ENCODE measurements around the gene GP9. TPM values are rescaled to one million over a fixed set of nuclear protein-coding genes. Genes with fewer than 3 reads are reported as not detected.

The GP9 gene
- total RNA-seq, 1 experiment from 2014 or later, result not detected

DNA sequence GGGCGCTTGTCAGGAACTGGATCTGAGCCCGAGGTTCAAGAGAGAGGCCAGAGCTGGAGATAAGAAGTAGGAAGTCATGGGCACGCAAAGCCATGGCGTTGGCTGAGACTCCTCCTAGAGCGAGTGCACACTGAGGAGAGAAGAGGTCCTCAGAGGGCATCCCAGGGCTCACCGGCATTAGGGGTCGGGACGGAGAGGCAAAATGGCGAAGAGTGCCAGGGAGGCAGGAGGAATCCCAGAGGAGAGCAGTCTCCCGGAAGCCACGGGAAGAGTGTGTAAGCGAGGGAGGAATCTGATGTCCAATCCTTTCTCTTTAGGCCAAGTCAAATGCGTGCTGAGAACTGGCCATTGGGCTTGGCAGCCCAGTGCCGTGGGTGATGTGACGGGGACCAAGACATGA, 35.5 kb upstream of the GP9 start:
- H3K27me3 ChIP-seq (ENCODE audit: low read length), result no peaks in the 10 kb centered on the region
- no peaks in the 10 kb centered on the region for H4K20me1 ChIP-seq (ENCODE audit: insufficient read depth, low read depth, low read length)
- no peaks in the 10 kb centered on the region for H3K79me2 ChIP-seq (ENCODE audit: low read length)
- H3K9ac ChIP-seq (ENCODE audit: low read length), result no peak overlapping the region
- no peaks in the 10 kb centered on the region for H3K9me2 ChIP-seq (replicated peaks; ENCODE audit: insufficient read depth, low read length)
- no peak overlapping the region for H3K4me2 ChIP-seq (ENCODE audit: low read depth, low read length, poor library complexity, severe bottlenecking)
- peaks cover 13% of the 10 kb centered on the region for H3K4me1 ChIP-seq (ENCODE audit: low read length)
- H2AFZ ChIP-seq (ENCODE audit: low read length), result no peak overlapping the region
- no peak overlapping the region for H3K4me3 ChIP-seq (ENCODE audit: low read length)
- no peak overlapping the region for H3K27ac ChIP-seq (ENCODE audit: low read length)
- no peaks in the 10 kb centered on the region for H3K36me3 ChIP-seq (ENCODE audit: insufficient read depth, low read length)
- DNase-seq, result no peak
- H3K9me3 ChIP-seq (ENCODE audit: low read length), result no peaks in the 10 kb centered on the region

- H3K4me3 ChIP-seq (ENCODE audit: low read length), result peak overlapping the region; percentile 47; the same call in 1 of the 2 replicates
- peak overlapping the region; percentile 58 for H3K9ac ChIP-seq (ENCODE audit: low read length)
- 0 out of 2 replicates have a peak overlapping the region, but pooled peaks have one; percentile 89 for H2AFZ ChIP-seq (ENCODE audit: low read length)
- H3K79me2 ChIP-seq (ENCODE audit: low read length), result no peaks in the 10 kb centered on the region
- no peaks in the 10 kb centered on the region for H4K20me1 ChIP-seq (ENCODE audit: insufficient read depth, low read depth, low read length)
- peaks cover 13% of the 10 kb centered on the region for H3K4me1 ChIP-seq (ENCODE audit: low read length)
- H3K27me3 ChIP-seq (ENCODE audit: low read length), result no peaks in the 10 kb centered on the region
- DNase-seq, result no peak
- H3K27ac ChIP-seq (ENCODE audit: low read length), result no peak overlapping the region
- peak overlapping the region; percentile 65 for H3K4me2 ChIP-seq (ENCODE audit: low read depth, low read length, poor library complexity, severe bottlenecking)
- no peaks in the 10 kb centered on the region for H3K36me3 ChIP-seq (ENCODE audit: insufficient read depth, low read length)
- no peaks in the 10 kb centered on the region for H3K9me2 ChIP-seq (replicated peaks; ENCODE audit: insufficient read depth, low read length)
- no peaks in the 10 kb centered on the region for H3K9me3 ChIP-seq (ENCODE audit: low read length)
These were observed 34.7 kb upstream of the GP9 start for GRCh38 chr3:129025691-129026435.

GRCh38 chr3:129026728-129027543, 33.6 kb upstream of the GP9 start:
- peak; percentile 97 for DNase-seq
- H3K9me3 ChIP-seq (ENCODE audit: low read length), result no peaks in the 10 kb centered on the region
- H4K20me1 ChIP-seq (ENCODE audit: insufficient read depth, low read depth, low read length), result no peaks in the 10 kb centered on the region
- H3K4me2 ChIP-seq (ENCODE audit: low read depth, low read length, poor library complexity, severe bottlenecking), result peak overlapping the region; percentile 65
- no peak overlapping the region for H3K27ac ChIP-seq (ENCODE audit: low read length)
- no peaks in the 10 kb centered on the region for H3K36me3 ChIP-seq (ENCODE audit: insufficient read depth, low read length)
- peak overlapping the region; percentile 51 for H3K4me3 ChIP-seq (ENCODE audit: low read length)
- no peaks in the 10 kb centered on the region for H3K9me2 ChIP-seq (replicated peaks; ENCODE audit: insufficient read depth, low read length)
- peaks cover 13% of the 10 kb centered on the region for H3K4me1 ChIP-seq (ENCODE audit: low read length)
- H2AFZ ChIP-seq (ENCODE audit: low read length), result peak overlapping the region; percentile 92
- H3K9ac ChIP-seq (ENCODE audit: low read length), result peak overlapping the region; percentile 58
- no peaks in the 10 kb centered on the region for H3K27me3 ChIP-seq (ENCODE audit: low read length)
- H3K79me2 ChIP-seq (ENCODE audit: low read length), result no peaks in the 10 kb centered on the region

GRCh38 chr3:129027544-129027880, 33.1 kb upstream of the GP9 start:
- peak overlapping the region; percentile 92 for H2AFZ ChIP-seq (ENCODE audit: low read length)
- no peaks in the 10 kb centered on the region for H4K20me1 ChIP-seq (ENCODE audit: insufficient read depth, low read depth, low read length)
- H3K4me2 ChIP-seq (ENCODE audit: low read depth, low read length, poor library complexity, severe bottlenecking), result peak overlapping the region; percentile 65
- DNase-seq, result no peak
- H3K4me3 ChIP-seq (ENCODE audit: low read length), result peak overlapping the region; percentile 51; the same call in 1 of the 2 replicates
- no peak overlapping the region for H3K27ac ChIP-seq (ENCODE audit: low read length)
- no peaks in the 10 kb centered on the region for H3K36me3 ChIP-seq (ENCODE audit: insufficient read depth, low read length)
- H3K79me2 ChIP-seq (ENCODE audit: low read length), result no peaks in the 10 kb centered on the region
- H3K9me2 ChIP-seq (replicated peaks; ENCODE audit: insufficient read depth, low read length), result no peaks in the 10 kb centered on the region
- peaks cover 13% of the 10 kb centered on the region for H3K4me1 ChIP-seq (ENCODE audit: low read length)
- no peaks in the 10 kb centered on the region for H3K27me3 ChIP-seq (ENCODE audit: low read length)
- H3K9me3 ChIP-seq (ENCODE audit: low read length), result no peaks in the 10 kb centered on the region
- H3K9ac ChIP-seq (ENCODE audit: low read length), result peak overlapping the region; percentile 41; the same call in 1 of the 2 replicates

DNA sequence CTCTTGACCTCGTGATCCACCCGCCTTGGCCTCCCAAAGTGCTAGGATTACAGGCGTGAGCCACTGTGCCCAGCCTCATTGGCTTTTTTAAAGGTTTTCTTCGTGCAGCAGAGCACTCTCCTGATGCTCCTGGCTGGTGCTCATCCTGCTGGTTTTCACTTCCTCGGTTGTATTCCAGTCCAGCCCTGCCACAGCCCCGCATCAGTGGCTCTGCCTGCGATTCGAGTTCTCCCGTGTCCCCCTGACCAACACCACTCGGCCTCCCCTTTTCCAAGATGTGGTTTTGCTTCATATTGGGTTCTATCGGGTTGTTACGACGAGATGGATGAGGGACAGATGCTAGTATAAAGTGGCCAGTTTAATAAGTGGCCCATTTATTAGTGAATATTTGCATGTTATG, 31.7 kb upstream of the GP9 start:
- no peak overlapping the region for H3K4me2 ChIP-seq (ENCODE audit: low read depth, low read length, poor library complexity, severe bottlenecking)
- H3K4me1 ChIP-seq (ENCODE audit: low read length), result peaks cover 13% of the 10 kb centered on the region
- H3K36me3 ChIP-seq (ENCODE audit: insufficient read depth, low read length), result no peaks in the 10 kb centered on the region
- no peaks in the 10 kb centered on the region for H3K9me2 ChIP-seq (replicated peaks; ENCODE audit: insufficient read depth, low read length)
- H3K9me3 ChIP-seq (ENCODE audit: low read length), result no peaks in the 10 kb centered on the region
- no peak overlapping the region for H3K4me3 ChIP-seq (ENCODE audit: low read length)
- H4K20me1 ChIP-seq (ENCODE audit: insufficient read depth, low read depth, low read length), result no peaks in the 10 kb centered on the region
- no peak overlapping the region for H2AFZ ChIP-seq (ENCODE audit: low read length)
- no peak overlapping the region for H3K9ac ChIP-seq (ENCODE audit: low read length)
- no peak overlapping the region for H3K27ac ChIP-seq (ENCODE audit: low read length)
- no peak for DNase-seq
- no peaks in the 10 kb centered on the region for H3K79me2 ChIP-seq (ENCODE audit: low read length)
- H3K27me3 ChIP-seq (ENCODE audit: low read length), result no peaks in the 10 kb centered on the region

GRCh38 chr3:129030611-129031010, 30.0 kb upstream of the GP9 start:
- H3K27me3 ChIP-seq (ENCODE audit: low read length), result no peaks in the 10 kb centered on the region
- no peaks in the 10 kb centered on the region for H3K79me2 ChIP-seq (ENCODE audit: low read length)
- H3K9ac ChIP-seq (ENCODE audit: low read length), result no peak overlapping the region
- no peaks in the 10 kb centered on the region for H3K9me2 ChIP-seq (replicated peaks; ENCODE audit: insufficient read depth, low read length)
- no peak overlapping the region for H3K4me3 ChIP-seq (ENCODE audit: low read length)
- DNase-seq, result no peak
- peaks cover 13% of the 10 kb centered on the region for H3K4me1 ChIP-seq (ENCODE audit: low read length)
- H4K20me1 ChIP-seq (ENCODE audit: insufficient read depth, low read depth, low read length), result no peaks in the 10 kb centered on the region
- H2AFZ ChIP-seq (ENCODE audit: low read length), result no peak overlapping the region
- H3K9me3 ChIP-seq (ENCODE audit: low read length), result no peaks in the 10 kb centered on the region
- H3K36me3 ChIP-seq (ENCODE audit: insufficient read depth, low read length), result no peaks in the 10 kb centered on the region
- no peak overlapping the region for H3K27ac ChIP-seq (ENCODE audit: low read length)
- H3K4me2 ChIP-seq (ENCODE audit: low read depth, low read length, poor library complexity, severe bottlenecking), result no peak overlapping the region

GRCh38 chr3:129031476-129032215, 28.9 kb upstream of the GP9 start:
- Histone ChIP-seq H3K4me1 (ENCODE audit: low read length) (peaks cover 6% of the 10 kb centered on the region), H3K36me3 (ENCODE audit: insufficient read depth, low read length) (no peaks in the 10 kb centered on the region), H3K9me2 (replicated peaks; ENCODE audit: insufficient read depth, low read length) (no peaks in the 10 kb centered on the region), H3K27me3 (ENCODE audit: low read length) (no peaks in the 10 kb centered on the region), H3K79me2 (ENCODE audit: low read length) (no peaks in the 10 kb centered on the region), H2AFZ (ENCODE audit: low read length) (no peak overlapping the region), H3K9ac (ENCODE audit: low read length) (no peak overlapping the region), H3K27ac (ENCODE audit: low read length) (no peak overlapping the region), H3K4me2 (ENCODE audit: low read depth, low read length, poor library complexity, severe bottlenecking) (no peak overlapping the region), H3K9me3 (ENCODE audit: low read length) (no peaks in the 10 kb centered on the region), H3K4me3 (ENCODE audit: low read length) (no peak overlapping the region), H4K20me1 (ENCODE audit: insufficient read depth, low read depth, low read length) (no peaks in the 10 kb centered on the region)
- DNase-seq, result no peak

- Histone ChIP-seq H4K20me1 (ENCODE audit: insufficient read depth, low read depth, low read length) (no peaks in the 10 kb centered on the region), H3K9me2 (replicated peaks; ENCODE audit: insufficient read depth, low read length) (no peaks in the 10 kb centered on the region), H3K4me2 (ENCODE audit: low read depth, low read length, poor library complexity, severe bottlenecking) (no peak overlapping the region), H3K4me1 (ENCODE audit: low read length) (no peaks in the 10 kb centered on the region), H3K27ac (ENCODE audit: low read length) (no peak overlapping the region), H3K27me3 (ENCODE audit: low read length) (no peaks in the 10 kb centered on the region), H2AFZ (ENCODE audit: low read length) (no peak overlapping the region), H3K9me3 (ENCODE audit: low read length) (no peaks in the 10 kb centered on the region), H3K4me3 (ENCODE audit: low read length) (no peak overlapping the region), H3K9ac (ENCODE audit: low read length) (no peak overlapping the region), H3K36me3 (ENCODE audit: insufficient read depth, low read length) (no peaks in the 10 kb centered on the region), H3K79me2 (ENCODE audit: low read length) (no peaks in the 10 kb centered on the region)
- DNase-seq, result no peak
These were observed 27.9 kb upstream of the GP9 start for GRCh38 chr3:129032716-129033115.

All from Karpas-422 (cell line).